SK-N-SH treated with all-trans-retinoic acid at 6 μM for 48 hours (cell line): ENCODE results near the gene SLC36A4.
A peak's percentile ranks its signal among the peaks of the same experiment; 100 is the strongest.

ENCODE experiments used
- ATAC-seq: fragments of 200-7000 bp; cut with Tn5 transposase; 3 replicates; pipeline ENCODE4 v1.9.1; 2020; ENCODE audit warnings: mild to moderate bottlenecking, moderate library complexity
- CREB5 ChIP-seq: fragments of 250-450 bp; sonication (Bioruptor Pico); IDR thresholded peaks from 2 replicates; pipeline ENCODE4 v1.5.1; 2020; ENCODE audit warnings: low read depth, mild to moderate bottlenecking, moderate library complexity
- CSDC2 ChIP-seq: fragments of 250-450 bp; sonication (Bioruptor Pico); IDR thresholded peaks from 2 replicates; pipeline ENCODE4 v1.5.0; 2020; ENCODE audit warnings: mild to moderate bottlenecking, moderate library complexity
- CSRNP3 ChIP-seq: fragments of 250-450 bp; sonication (Bioruptor Pico); IDR thresholded peaks from 2 replicates; pipeline ENCODE4 v1.5.1; 2021; ENCODE audit warnings: mild to moderate bottlenecking, moderate library complexity
- ESRRG ChIP-seq: fragments of 250-450 bp; sonication (Bioruptor Pico); IDR thresholded peaks from 2 replicates; pipeline ENCODE4 v1.6.1; 2021; ENCODE audit warnings: mild to moderate bottlenecking
- GLIS3 ChIP-seq: fragments of 250-450 bp; sonication (Bioruptor Pico); IDR thresholded peaks from 2 replicates; pipeline ENCODE4 v1.5.0; 2020; ENCODE audit warnings: mild to moderate bottlenecking, moderate library complexity
- PATZ1 ChIP-seq: fragments of 250-450 bp; sonication (Bioruptor Pico); IDR thresholded peaks from 2 replicates; pipeline ENCODE4 v1.8.0; 2020; ENCODE audit warnings: mild to moderate bottlenecking, moderate library complexity, borderline replicate concordance
- PPARA ChIP-seq: fragments of 250-450 bp; sonication (Bioruptor Pico); IDR thresholded peaks from 2 replicates; pipeline ENCODE4 v1.5.0; 2020; ENCODE audit warnings: mild to moderate bottlenecking, borderline replicate concordance
- RARB ChIP-seq: fragments of 250-450 bp; sonication (Bioruptor Pico); IDR thresholded peaks from 2 replicates; pipeline ENCODE4 v1.8.0; 2021; ENCODE audit warnings: mild to moderate bottlenecking, moderate library complexity
- SNAI2 ChIP-seq: fragments of 250-450 bp; sonication (Bioruptor Pico); IDR thresholded peaks from 2 replicates; pipeline ENCODE4 v1.5.0; 2020; ENCODE audit warnings: mild to moderate bottlenecking, moderate library complexity
- TOX ChIP-seq: fragments of 250-450 bp; sonication (Bioruptor Pico); IDR thresholded peaks from 2 replicates; pipeline ENCODE4 v1.8.0; 2021; ENCODE audit warnings: mild to moderate bottlenecking, moderate library complexity, borderline replicate concordance
- TSHZ2 ChIP-seq: fragments of 250-450 bp; sonication (Bioruptor Pico); IDR thresholded peaks from 2 replicates; pipeline ENCODE4 v1.5.0; 2020; ENCODE audit warnings: mild to moderate bottlenecking, moderate library complexity
- ZC3H10 ChIP-seq: fragments of 250-450 bp; sonication (Bioruptor Pico); IDR thresholded peaks from 2 replicates; pipeline ENCODE4 v1.5.1; 2021; ENCODE audit warnings: mild to moderate bottlenecking, moderate library complexity
- ZFP30 ChIP-seq: fragments of 450-650 bp; formaldehyde crosslinking; IDR thresholded peaks from 2 replicates; pipeline ENCODE4 v1.5.0; 2022; ENCODE audit warnings: mild to moderate bottlenecking, moderate library complexity
- ZNF565 ChIP-seq: fragments of 450-650 bp; formaldehyde crosslinking; conservative IDR thresholded peaks from 2 replicates; pipeline ENCODE4 v1.5.0; 2020; ENCODE audit warnings: low read depth, mild to moderate bottlenecking, moderate library complexity
- ZNF70 ChIP-seq: fragments of 450-650 bp; formaldehyde crosslinking; IDR thresholded peaks from 2 replicates; pipeline ENCODE4 v1.5.0; 2020; ENCODE audit warnings: mild to moderate bottlenecking, moderate library complexity
- ZNF8 ChIP-seq: fragments of 450-650 bp; formaldehyde crosslinking; IDR thresholded peaks from 2 replicates; pipeline ENCODE4 v1.5.0; 2020; ENCODE audit warnings: mild to moderate bottlenecking, moderate library complexity

The SLC36A4 gene

GRCh38 chr11:93199616-93200015 lies 1.8 kb upstream of the SLC36A4 start:
- TF ChIP-seq PATZ1 (no peak), ZFP30 (CRISPR knock-in tag) (no peak), PPARA (CRISPR knock-in tag) (no peak), CREB5 (CRISPR knock-in tag) (no peak)
- TF ChIP-seq, all 23 proteins: peak for 0
- ATAC-seq: no peak

- ATAC-seq: peak; percentile 11
- no peak for TF ChIP-seq ZNF8 (CRISPR knock-in tag)
- TF ChIP-seq ESRRG (CRISPR knock-in tag): no peak
- no peak for TF ChIP-seq CSRNP3
- no peak for TF ChIP-seq ZC3H10 (CRISPR knock-in tag)
- TF ChIP-seq CSDC2 (CRISPR knock-in tag): no peak
- TF ChIP-seq ZNF70 (CRISPR knock-in tag): no peak
- no peak for TF ChIP-seq GLIS3 (CRISPR knock-in tag)
- no peak for TF ChIP-seq TOX (CRISPR knock-in tag)
Observed at GRCh38 chr11:93198215-93198845, 539 bp upstream of the SLC36A4 start.

GRCh38 chr11:93196816-93197379 lies 893 bp downstream of the SLC36A4 start:
- no peak for TF ChIP-seq ZNF565 (CRISPR knock-in tag)
- no peak for TF ChIP-seq PATZ1
- TF ChIP-seq SNAI2: no peak
- no peak for TF ChIP-seq ZNF70 (CRISPR knock-in tag)
- TF ChIP-seq, all 23 proteins: peak for 0

GRCh38 chr11:93194673-93195291 lies 3.0 kb downstream of the SLC36A4 start:
- ATAC-seq: no peak
- TF ChIP-seq TSHZ2 (CRISPR knock-in tag) (peak; percentile 26; the same call in 1 of the 2 replicates), RARB (CRISPR knock-in tag) (no peak), ZNF565 (CRISPR knock-in tag) (0 out of 2 replicates have a peak, but pooled peaks have one; percentile 72)

More at GRCh38 chr11:93196816-93197379, 893 bp downstream of the SLC36A4 start:
- peak; percentile 38 for ATAC-seq
